Measurements from ENCODE around the gene ANKRD55.
"Not testable (repeated sequence)": the region's sequence is repeated elsewhere in the genome, so short reads cannot be mapped to it uniquely, and the experiment has no call there.

The ANKRD55 gene

GRCh38 chr5:56154732-56155484 is 78.2 kb downstream of the ANKRD55 start:
- H3K9me3 Mint-ChIP-seq: no peaks in the 10 kb centered on the region
- H3K27ac Mint-ChIP-seq: no peak overlapping the region
- DNase-seq (ENCODE audit: low spot score in 2 of 2) (peak in 1 of 2 donors; percentile 39), ATAC-seq (peak; percentile 47)
- H3K36me3 Mint-ChIP-seq: no peaks in the 10 kb centered on the region
- no peak overlapping the region for H3K4me3 Mint-ChIP-seq
- H3K4me1 Mint-ChIP-seq: peaks cover 29% of the 10 kb centered on the region

- peaks cover 35% of the 10 kb centered on the region for H3K4me1 Mint-ChIP-seq
- DNase-seq (ENCODE audit: low spot score in 2 of 2): no peak
- H3K4me3 Mint-ChIP-seq: no peak overlapping the region
- no peaks in the 10 kb centered on the region for H3K9me3 Mint-ChIP-seq
- H3K27ac Mint-ChIP-seq: peak overlapping the region; percentile 41
- no peak for ATAC-seq
- H3K36me3 Mint-ChIP-seq: no peaks in the 10 kb centered on the region
Observed at GRCh38 chr5:56152437-56152836, 80.7 kb downstream of the ANKRD55 start.

GRCh38 chr5:56150756-56151155 is 82.4 kb downstream of the ANKRD55 start:
- H3K4me1 Mint-ChIP-seq: peaks cover 20% of the 10 kb centered on the region
- not testable (repeated sequence) for H3K9me3 Mint-ChIP-seq; DNase-seq (ENCODE audit: low spot score in 2 of 2); H3K4me3 Mint-ChIP-seq; H3K27ac Mint-ChIP-seq; ATAC-seq; H3K36me3 Mint-ChIP-seq

GRCh38 chr5:56148453-56148971 is 84.6 kb downstream of the ANKRD55 start:
- peaks cover 22% of the 10 kb centered on the region for H3K4me1 Mint-ChIP-seq
- ATAC-seq (peak; percentile 81), DNase-seq (ENCODE audit: low spot score in 2 of 2) (peak in 1 of 2 donors; percentile 47)
- no peak overlapping the region for H3K4me3 Mint-ChIP-seq
- no peaks in the 10 kb centered on the region for H3K36me3 Mint-ChIP-seq
- H3K27ac Mint-ChIP-seq: no peak overlapping the region
- no peaks in the 10 kb centered on the region for H3K9me3 Mint-ChIP-seq

- H3K36me3 Mint-ChIP-seq: no peaks in the 10 kb centered on the region
- ATAC-seq (no peak), DNase-seq (ENCODE audit: low spot score in 2 of 2) (peak in 1 of 2 donors; percentile 20)
- H3K27ac Mint-ChIP-seq: no peak overlapping the region
- H3K9me3 Mint-ChIP-seq: no peaks in the 10 kb centered on the region
- no peak overlapping the region for H3K4me3 Mint-ChIP-seq
- peaks cover 15% of the 10 kb centered on the region for H3K4me1 Mint-ChIP-seq
Observed at GRCh38 chr5:56147659-56148230, 85.4 kb downstream of the ANKRD55 start.

- H3K4me1 Mint-ChIP-seq: peaks cover 10% of the 10 kb centered on the region
- no peak overlapping the region for H3K27ac Mint-ChIP-seq
- H3K4me3 Mint-ChIP-seq: no peak overlapping the region
- no peaks in the 10 kb centered on the region for H3K36me3 Mint-ChIP-seq
- no peak for ATAC-seq
- DNase-seq (ENCODE audit: low spot score in 2 of 2): no peak
- H3K9me3 Mint-ChIP-seq: no peaks in the 10 kb centered on the region
Observed at GRCh38 chr5:56147106-56147505, 86.0 kb downstream of the ANKRD55 start.

- Mint-ChIP-seq H3K36me3 (no peaks in the 10 kb centered on the region), H3K27ac (no peak overlapping the region), H3K4me3 (no peak overlapping the region), H3K9me3 (no peaks in the 10 kb centered on the region), H3K4me1 (peaks cover 10% of the 10 kb centered on the region)
- DNase-seq (ENCODE audit: low spot score in 2 of 2) (peak in 1 of 2 donors; percentile 25), ATAC-seq (no peak)
Observed at GRCh38 chr5:56146674-56147073, 86.5 kb downstream of the ANKRD55 start.

GRCh38 chr5:56145511-56145910 is 87.6 kb downstream of the ANKRD55 start:
- Mint-ChIP-seq H3K4me1 (peaks cover 10% of the 10 kb centered on the region), H3K4me3 (no peak overlapping the region), H3K27ac (no peak overlapping the region), H3K36me3 (no peaks in the 10 kb centered on the region), H3K9me3 (no peaks in the 10 kb centered on the region)
- DNase-seq (ENCODE audit: low spot score in 2 of 2): peak in 1 of 2 donors; percentile 12
- ATAC-seq: no peak

GRCh38 chr5:56145106-56145505 is 88.0 kb downstream of the ANKRD55 start:
- ATAC-seq: no peak
- no peak overlapping the region for H3K27ac Mint-ChIP-seq
- H3K4me3 Mint-ChIP-seq: no peak overlapping the region
- H3K4me1 Mint-ChIP-seq: peaks cover 10% of the 10 kb centered on the region
- H3K9me3 Mint-ChIP-seq: no peaks in the 10 kb centered on the region
- DNase-seq (ENCODE audit: low spot score in 2 of 2): no peak
- H3K36me3 Mint-ChIP-seq: no peaks in the 10 kb centered on the region

GRCh38 chr5:56144211-56144610 is 88.9 kb downstream of the ANKRD55 start:
- Mint-ChIP-seq H3K27ac (no peak overlapping the region), H3K36me3 (no peaks in the 10 kb centered on the region), H3K9me3 (no peaks in the 10 kb centered on the region), H3K4me3 (no peak overlapping the region), H3K4me1 (peaks cover 10% of the 10 kb centered on the region)
- ATAC-seq: no peak
- no peak for DNase-seq (ENCODE audit: low spot score in 2 of 2)

GRCh38 chr5:56143373-56143714 is 89.8 kb downstream of the ANKRD55 start:
- H3K27ac Mint-ChIP-seq: no peak overlapping the region
- H3K36me3 Mint-ChIP-seq: no peaks in the 10 kb centered on the region
- peaks cover 8% of the 10 kb centered on the region for H3K4me1 Mint-ChIP-seq
- ATAC-seq (no peak), DNase-seq (ENCODE audit: low spot score in 2 of 2) (no peak)
- no peak overlapping the region for H3K4me3 Mint-ChIP-seq
- H3K9me3 Mint-ChIP-seq: no peaks in the 10 kb centered on the region

GRCh38 chr5:56142614-56143372 is 90.3 kb downstream of the ANKRD55 start:
- no peaks in the 10 kb centered on the region for H3K36me3 Mint-ChIP-seq
- no peaks in the 10 kb centered on the region for H3K9me3 Mint-ChIP-seq
- ATAC-seq (no peak), DNase-seq (ENCODE audit: low spot score in 2 of 2) (no peak)
- no peak overlapping the region for H3K4me3 Mint-ChIP-seq
- no peak overlapping the region for H3K27ac Mint-ChIP-seq
- peaks cover 4% of the 10 kb centered on the region for H3K4me1 Mint-ChIP-seq

GRCh38 chr5:56142233-56142613 is 90.9 kb downstream of the ANKRD55 start:
- ATAC-seq (no peak), DNase-seq (ENCODE audit: low spot score in 2 of 2) (no peak)
- Mint-ChIP-seq H3K9me3 (no peaks in the 10 kb centered on the region), H3K4me3 (no peak overlapping the region), H3K27ac (no peak overlapping the region), H3K36me3 (no peaks in the 10 kb centered on the region), H3K4me1 (peaks cover 4% of the 10 kb centered on the region)

GRCh38 chr5:56140073-56140472 is 93.1 kb downstream of the ANKRD55 start:
- H3K36me3 Mint-ChIP-seq: no peaks in the 10 kb centered on the region
- H3K27ac Mint-ChIP-seq: no peak overlapping the region
- DNase-seq (ENCODE audit: low spot score in 2 of 2): no peak
- peaks cover 4% of the 10 kb centered on the region for H3K4me1 Mint-ChIP-seq
- H3K4me3 Mint-ChIP-seq: no peak overlapping the region
- ATAC-seq: no peak
- H3K9me3 Mint-ChIP-seq: no peaks in the 10 kb centered on the region

GRCh38 chr5:56130664-56131063 is 102.5 kb downstream of the ANKRD55 start:
- H3K4me3 Mint-ChIP-seq: no peak overlapping the region
- no peak for DNase-seq (ENCODE audit: low spot score in 2 of 2)
- H3K27ac Mint-ChIP-seq: no peak overlapping the region
- H3K36me3 Mint-ChIP-seq: no peaks in the 10 kb centered on the region
- H3K4me1 Mint-ChIP-seq: no peaks in the 10 kb centered on the region
- no peak for ATAC-seq
- peaks cover 6% of the 10 kb centered on the region for H3K9me3 Mint-ChIP-seq

GRCh38 chr5:56129288-56129687 is 103.8 kb downstream of the ANKRD55 start:
- H3K4me3 Mint-ChIP-seq: no peak overlapping the region
- no peaks in the 10 kb centered on the region for H3K4me1 Mint-ChIP-seq
- no peak overlapping the region for H3K27ac Mint-ChIP-seq
- peaks cover 6% of the 10 kb centered on the region for H3K9me3 Mint-ChIP-seq
- ATAC-seq: no peak
- DNase-seq (ENCODE audit: low spot score in 2 of 2): no peak
- H3K36me3 Mint-ChIP-seq: no peaks in the 10 kb centered on the region

All from stimulated activated effector memory CD8-positive, alpha-beta T cell treated with anti-CD3 and anti-CD28 coated beads, Interleukin-12 subunit alpha, Interleukin-12 subunit beta, amount 100 ng/mL, for 72 hours (primary cell).